NT2/D1 (cell line): ENCODE data around the gene TCTA.

ENCODE experiments used
- YY1 ChIP-seq: IDR thresholded peaks from 2 replicates; pipeline ENCODE4 v1.6.1; 2011; ENCODE audit not compliant: insufficient read length, insufficient read depth
- ZNF274 ChIP-seq: IDR thresholded peaks from 2 replicates; pipeline ENCODE4 v1.6.1; 2011; ENCODE audit warnings: mild to moderate bottlenecking, low read depth, low read length

GRCh38 chr3:49421890-49422378, 9.7 kb downstream of the TCTA start:
- TF ChIP-seq YY1 (peak; percentile 7), ZNF274 (no peak)
